T-helper 1 cell treated with Interleukin-12 subunit alpha and Interleukin-12 subunit beta and Interleukin-4 antibody, amounts not matched to agents 30 μg/mL and 1 μg/mL, for 36 hours (primary cell): Measurements from ENCODE around the gene GPR155.

Experiments used
- H3K27ac Mint-ChIP-seq: one replicate; pipeline ENCODE4 v1.8.0; 2021; ENCODE audit warnings: mild to moderate bottlenecking, mixed read lengths
- H3K27me3 Mint-ChIP-seq: one replicate; pipeline ENCODE4 v1.8.0; 2021; ENCODE audit warnings: low read depth, mixed read lengths
- H3K36me3 Mint-ChIP-seq: one replicate; pipeline ENCODE4 v1.8.0; 2021; ENCODE audit warnings: low read depth, mixed read lengths
- H3K4me1 Mint-ChIP-seq: one replicate; pipeline ENCODE4 v1.8.0; 2021; ENCODE audit warnings: low read depth, mixed read lengths
- H3K4me3 Mint-ChIP-seq: one replicate; pipeline ENCODE4 v1.8.0; 2021; ENCODE audit warnings: mild to moderate bottlenecking, moderate library complexity, mixed read lengths
- H3K9me3 Mint-ChIP-seq: one replicate; pipeline ENCODE4 v1.8.0; 2021; ENCODE audit warnings: mixed read lengths

GPR155 gene

DNA sequence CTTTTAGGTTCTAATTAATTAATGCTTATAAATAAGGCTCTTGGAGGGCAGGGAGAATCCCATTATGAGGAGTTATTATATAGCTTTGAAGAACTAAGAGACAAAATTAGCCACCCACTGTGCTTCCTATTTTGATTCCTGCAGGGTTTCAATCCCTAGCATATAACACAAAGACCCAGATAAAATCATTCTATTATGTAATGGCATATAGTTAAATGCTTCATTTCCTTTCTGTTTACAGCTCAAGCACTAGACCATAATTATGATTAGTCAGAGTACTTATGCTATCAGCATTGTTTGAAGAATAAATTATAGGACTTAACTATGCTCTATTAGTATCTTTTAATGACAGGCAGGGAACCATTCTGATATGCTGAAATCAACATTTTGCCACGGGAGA, 9.1 kb downstream of the GPR155 start:
- Mint-ChIP-seq H3K27me3 (no peaks in the 10 kb centered on the region), H3K4me1 (peaks cover 14% of the 10 kb centered on the region), H3K4me3 (no peak overlapping the region), H3K27ac (no peak overlapping the region), H3K36me3 (peaks cover 38% of the 10 kb centered on the region), H3K9me3 (no peaks in the 10 kb centered on the region)

DNA sequence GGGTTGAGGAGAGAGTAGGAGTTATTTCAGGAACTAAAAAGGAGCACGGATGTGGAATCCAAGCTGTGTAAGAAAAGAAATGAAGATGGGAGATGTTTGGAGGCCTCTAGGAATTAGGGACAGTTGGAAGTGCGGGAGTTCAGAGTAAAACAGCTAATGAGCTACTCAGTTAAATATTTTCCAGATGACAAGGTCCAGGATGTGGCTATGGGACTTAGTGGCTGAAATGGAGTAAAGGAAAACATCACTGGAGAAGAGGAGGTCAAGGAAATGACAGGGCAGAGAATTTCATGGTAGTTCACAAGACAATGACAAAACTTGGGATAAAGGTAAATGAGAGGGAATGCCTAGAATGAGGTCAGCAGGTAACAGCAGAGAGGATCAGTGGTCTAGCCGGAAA, 13.0 kb downstream of the GPR155 start:
- H3K27me3 Mint-ChIP-seq, result no peaks in the 10 kb centered on the region
- H3K27ac Mint-ChIP-seq, result no peak overlapping the region
- no peaks in the 10 kb centered on the region for H3K9me3 Mint-ChIP-seq
- H3K36me3 Mint-ChIP-seq, result peaks cover 21% of the 10 kb centered on the region
- no peak overlapping the region for H3K4me3 Mint-ChIP-seq
- peaks cover 9% of the 10 kb centered on the region for H3K4me1 Mint-ChIP-seq

DNA sequence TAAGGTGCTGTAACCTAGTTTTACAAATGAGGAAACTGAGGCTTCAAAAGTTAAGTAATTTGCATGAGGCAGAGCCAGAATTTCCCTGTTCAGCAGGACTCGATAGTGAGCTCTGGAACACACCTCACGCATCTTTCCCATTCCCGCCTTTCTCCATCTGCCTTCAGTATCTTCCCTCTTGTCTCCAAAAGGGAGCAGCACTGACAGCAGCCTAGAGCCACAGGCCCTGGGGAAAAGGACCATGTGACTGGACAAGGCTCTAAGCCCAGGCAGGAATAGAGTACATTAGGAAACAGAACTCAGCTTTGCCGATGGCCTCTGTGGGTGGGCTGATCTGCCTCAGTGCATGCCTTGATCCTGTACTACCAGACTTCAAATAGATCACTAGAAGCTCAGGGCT, 21.5 kb downstream of the GPR155 start:
- Mint-ChIP-seq H3K4me3 (no peak overlapping the region), H3K4me1 (no peaks in the 10 kb centered on the region), H3K27me3 (no peaks in the 10 kb centered on the region), H3K27ac (no peak overlapping the region), H3K9me3 (no peaks in the 10 kb centered on the region), H3K36me3 (peaks cover 27% of the 10 kb centered on the region)

DNA sequence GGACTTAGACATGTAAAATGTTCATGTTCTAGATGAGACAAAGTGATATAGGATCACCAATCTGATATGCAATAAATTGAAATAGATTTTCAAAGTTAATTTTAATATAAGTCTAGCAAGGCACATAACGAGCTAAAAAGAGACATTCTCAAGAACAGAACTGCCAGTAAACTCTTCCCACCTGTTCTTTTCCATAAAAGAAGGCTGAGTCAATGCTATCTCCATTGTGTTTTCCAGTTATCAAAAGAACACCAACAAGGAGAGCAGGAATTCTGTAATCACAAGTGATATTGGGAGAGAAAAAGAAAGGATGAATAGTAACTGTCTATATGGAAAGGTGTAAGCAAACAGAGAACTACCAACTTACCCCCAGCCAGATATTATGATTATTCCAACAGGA, 25.6 kb downstream of the GPR155 start:
- Mint-ChIP-seq H3K4me3 (no peak overlapping the region), H3K9me3 (no peaks in the 10 kb centered on the region), H3K4me1 (no peaks in the 10 kb centered on the region), H3K27ac (no peak overlapping the region), H3K36me3 (peaks cover 15% of the 10 kb centered on the region), H3K27me3 (no peaks in the 10 kb centered on the region)

DNA sequence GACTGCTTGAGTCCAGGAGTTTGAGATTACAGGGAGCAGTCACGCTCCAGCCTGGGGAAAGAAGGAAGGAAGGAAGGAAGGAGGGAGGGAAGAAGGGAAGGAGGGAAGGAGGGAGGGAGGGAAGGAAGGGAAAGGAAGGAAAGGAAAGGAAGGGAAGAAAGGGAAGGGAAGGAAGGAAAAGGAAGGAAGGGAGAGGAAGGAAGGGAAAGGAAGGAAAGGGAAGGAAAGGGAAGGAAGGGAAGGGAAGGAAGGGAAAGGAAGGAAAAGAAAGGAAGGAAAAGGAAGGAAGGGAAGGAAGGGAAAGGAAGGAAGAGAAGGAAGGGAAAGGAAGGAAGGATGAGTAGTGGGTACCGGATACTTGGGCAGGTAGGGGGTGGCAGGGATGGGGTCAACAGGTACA, 32.3 kb downstream of the GPR155 start:
- Mint-ChIP-seq H3K27me3 (no peaks in the 10 kb centered on the region), H3K9me3 (no peaks in the 10 kb centered on the region), H3K36me3 (peaks cover 24% of the 10 kb centered on the region), H3K4me1 (peaks cover 11% of the 10 kb centered on the region), H3K4me3 (no peak overlapping the region), H3K27ac (no peak overlapping the region)

DNA sequence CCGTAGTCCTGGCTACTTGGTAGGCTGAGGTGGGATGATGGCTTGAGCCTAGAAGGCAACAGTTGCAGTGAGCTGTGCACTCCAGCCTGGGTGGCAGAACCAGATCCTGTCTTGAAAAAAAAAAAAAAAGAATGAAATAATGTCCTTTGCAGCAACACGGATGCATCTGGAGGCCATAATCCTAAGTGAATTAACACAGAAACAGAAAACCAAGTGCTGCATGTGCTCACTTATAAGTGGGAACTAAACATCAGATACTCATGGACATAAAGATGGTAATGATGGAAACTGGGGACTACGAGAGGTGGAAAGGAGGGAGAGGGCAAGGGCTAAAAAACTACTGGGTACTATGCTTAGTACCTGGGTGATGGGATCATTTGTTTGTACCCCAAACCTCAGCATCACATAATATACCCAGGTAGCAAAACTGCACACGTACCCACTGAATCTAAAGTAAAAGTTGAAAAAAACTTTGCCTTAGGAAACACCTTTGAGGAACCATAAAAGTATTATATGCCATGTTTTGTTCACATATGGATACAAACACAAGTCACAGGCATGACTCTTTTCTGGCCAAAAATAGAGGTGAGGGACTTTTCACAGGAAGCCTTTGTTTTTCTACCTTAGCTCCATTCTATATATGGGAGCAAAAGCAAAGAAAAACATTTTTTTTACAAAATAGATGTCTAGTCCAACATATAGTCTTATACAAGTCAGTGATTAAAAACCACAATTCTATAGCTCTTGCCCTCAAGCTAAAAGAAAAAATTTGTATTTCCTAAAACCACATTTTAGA, 36.6 kb downstream of the GPR155 start:
- Mint-ChIP-seq H3K27me3 (no peaks in the 10 kb centered on the region), H3K36me3 (peaks cover 40% of the 10 kb centered on the region), H3K4me1 (peaks cover 13% of the 10 kb centered on the region), H3K27ac (peak overlapping the region; percentile 76), H3K9me3 (no peaks in the 10 kb centered on the region), H3K4me3 (no peak overlapping the region)

DNA sequence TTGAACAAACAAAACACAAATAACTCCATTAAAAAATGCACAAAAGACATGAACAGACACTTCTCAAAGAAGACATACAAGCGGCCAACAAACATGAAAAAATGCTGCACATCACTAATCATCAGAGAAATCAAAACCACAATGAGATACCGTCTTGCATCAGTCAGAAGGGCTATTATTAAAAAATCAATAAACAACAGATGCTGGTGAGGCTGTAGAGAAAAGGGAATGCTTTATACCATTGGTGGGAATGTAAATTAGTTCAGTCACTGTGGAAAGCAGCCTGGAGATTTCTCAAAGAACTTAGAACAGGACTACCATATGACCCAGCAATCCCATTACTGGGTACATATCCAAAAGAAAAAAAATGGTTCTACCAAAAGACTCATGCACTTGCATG, 37.8 kb downstream of the GPR155 start:
- H3K4me1 Mint-ChIP-seq, result peaks cover 13% of the 10 kb centered on the region
- no peaks in the 10 kb centered on the region for H3K27me3 Mint-ChIP-seq
- no peaks in the 10 kb centered on the region for H3K9me3 Mint-ChIP-seq
- peaks cover 41% of the 10 kb centered on the region for H3K36me3 Mint-ChIP-seq
- no peak overlapping the region for H3K4me3 Mint-ChIP-seq
- H3K27ac Mint-ChIP-seq, result peak overlapping the region; percentile 27

DNA sequence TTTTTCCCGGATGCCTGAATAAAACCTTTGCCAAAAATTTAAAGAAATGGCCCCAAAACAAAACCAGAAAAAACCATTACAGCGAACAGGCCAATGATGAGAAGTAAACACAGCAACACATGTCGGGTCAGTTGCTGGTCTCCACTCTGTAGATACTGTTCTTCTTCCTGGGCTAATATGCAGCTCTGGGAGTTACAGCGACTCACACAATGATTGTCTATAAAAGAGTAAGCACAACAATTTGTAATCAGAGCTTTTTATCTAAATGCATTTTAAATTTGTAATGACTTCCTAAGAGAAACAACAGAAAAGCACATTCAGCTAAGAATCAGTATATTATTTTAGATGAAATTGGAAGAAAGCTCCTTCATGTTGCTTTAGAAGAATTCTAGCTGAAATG, 40.3 kb downstream of the GPR155 start:
- Mint-ChIP-seq H3K4me3 (no peak overlapping the region), H3K36me3 (peaks cover 36% of the 10 kb centered on the region), H3K27me3 (no peaks in the 10 kb centered on the region), H3K27ac (no peak overlapping the region), H3K4me1 (peaks cover 11% of the 10 kb centered on the region), H3K9me3 (no peaks in the 10 kb centered on the region)

DNA sequence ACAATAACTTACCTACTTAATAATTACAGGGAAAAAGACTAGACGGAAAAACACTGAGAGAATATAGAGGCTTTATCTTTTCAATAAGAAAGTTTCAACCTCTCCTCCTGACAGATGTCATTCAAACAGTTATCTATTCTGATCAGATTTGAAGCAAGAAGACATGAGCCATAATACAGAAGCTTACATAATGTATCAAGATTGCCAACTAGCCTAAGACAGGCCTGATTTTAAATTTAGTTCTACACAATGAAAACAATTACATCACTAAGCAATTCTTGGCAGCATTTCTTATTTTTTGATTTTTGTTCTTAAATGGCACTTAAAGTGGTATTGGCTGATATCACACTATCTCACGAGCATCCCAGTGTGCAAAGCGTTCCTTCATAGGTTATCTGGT, 41.6 kb downstream of the GPR155 start:
- no peak overlapping the region for H3K4me3 Mint-ChIP-seq
- no peak overlapping the region for H3K27ac Mint-ChIP-seq
- H3K4me1 Mint-ChIP-seq, result peaks cover 7% of the 10 kb centered on the region
- no peaks in the 10 kb centered on the region for H3K9me3 Mint-ChIP-seq
- peaks cover 34% of the 10 kb centered on the region for H3K36me3 Mint-ChIP-seq
- H3K27me3 Mint-ChIP-seq, result no peaks in the 10 kb centered on the region

DNA sequence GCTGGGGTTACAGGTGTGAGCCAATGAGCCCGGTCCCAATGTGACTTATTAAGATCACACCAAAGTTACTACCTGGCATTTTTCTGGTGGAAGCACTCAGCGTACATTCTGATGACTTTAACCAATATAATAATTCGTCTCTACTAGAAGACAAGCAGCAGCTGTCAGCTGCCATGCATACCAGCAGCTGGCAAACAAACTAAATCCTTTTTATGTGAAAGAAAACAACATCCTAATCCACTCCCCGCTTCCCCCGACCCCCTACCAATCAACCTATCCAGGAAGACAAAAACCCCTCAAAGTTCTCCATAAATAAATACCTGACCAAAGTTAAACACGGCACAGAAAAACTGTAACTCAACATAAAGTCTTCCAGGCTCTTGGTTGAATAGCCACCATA, 42.1 kb downstream of the GPR155 start:
- H3K27ac Mint-ChIP-seq, result no peak overlapping the region
- no peak overlapping the region for H3K4me3 Mint-ChIP-seq
- H3K27me3 Mint-ChIP-seq, result no peaks in the 10 kb centered on the region
- peaks cover 3% of the 10 kb centered on the region for H3K4me1 Mint-ChIP-seq
- no peaks in the 10 kb centered on the region for H3K9me3 Mint-ChIP-seq
- H3K36me3 Mint-ChIP-seq, result peaks cover 32% of the 10 kb centered on the region

DNA sequence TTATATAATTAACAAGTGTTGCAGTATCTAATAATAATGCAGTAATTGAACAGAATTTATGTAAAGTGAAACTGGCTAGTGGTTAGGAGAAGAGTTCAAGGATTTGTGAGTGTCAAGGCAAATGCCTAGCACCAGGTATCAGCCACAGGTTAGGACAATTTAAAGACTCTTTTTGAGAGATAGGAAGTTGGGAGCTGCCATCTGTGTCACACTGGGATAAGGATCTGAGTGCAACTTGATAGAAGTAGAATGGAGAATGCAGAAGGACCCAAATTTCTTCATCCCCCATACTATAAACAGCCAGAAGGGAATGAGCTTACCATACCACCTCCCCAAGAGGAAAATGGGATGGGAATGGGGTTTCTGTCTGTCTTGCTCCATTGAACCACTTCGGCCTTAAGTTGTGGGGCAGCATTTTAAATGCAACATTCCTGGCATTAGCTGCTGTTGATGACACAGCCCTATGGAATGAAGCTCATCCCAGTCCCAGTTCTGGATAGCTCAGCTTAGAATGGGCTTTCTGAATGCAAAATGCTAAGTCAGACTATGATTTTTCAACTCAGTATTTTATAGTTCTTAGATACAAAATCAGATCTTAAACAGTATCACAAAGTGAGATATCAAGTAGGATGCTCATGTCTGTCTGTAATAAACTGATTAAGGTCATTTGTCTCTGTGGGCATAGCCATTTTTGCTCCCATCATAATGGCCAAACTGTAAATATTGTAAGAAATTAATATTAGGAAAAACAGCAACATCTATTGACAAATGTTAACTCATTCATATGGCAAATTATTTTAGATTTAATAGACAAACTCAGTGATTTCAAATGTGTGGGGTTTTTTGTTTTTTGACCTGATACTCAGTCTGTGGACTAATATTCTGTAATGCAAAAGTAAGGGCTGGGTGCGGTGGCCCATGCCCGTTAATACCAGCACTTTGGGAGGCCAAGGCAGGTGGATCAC, 44.0 kb downstream of the GPR155 start:
- Mint-ChIP-seq H3K27me3 (no peaks in the 10 kb centered on the region), H3K36me3 (peaks cover 22% of the 10 kb centered on the region), H3K4me3 (no peak overlapping the region)

DNA sequence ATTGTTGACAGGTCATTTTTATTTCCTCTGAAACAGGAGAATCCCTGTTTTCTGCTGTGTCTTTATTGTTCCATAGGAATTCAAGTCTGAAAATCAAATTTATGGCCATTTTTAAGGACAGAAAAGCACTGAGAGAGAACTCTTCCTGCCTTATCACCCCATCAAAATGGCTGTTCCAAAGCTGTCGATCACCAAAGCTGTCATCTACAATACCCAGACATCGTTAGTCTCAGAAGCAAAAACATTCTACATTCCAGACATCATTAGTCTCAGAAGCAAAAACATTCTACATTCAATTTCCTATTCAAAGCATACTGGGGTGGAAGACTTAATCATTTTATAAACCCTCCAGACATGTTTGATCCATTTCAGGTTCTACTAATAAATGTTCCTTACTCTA, 46.9 kb downstream of the GPR155 start:
- no peak overlapping the region for H3K27ac Mint-ChIP-seq

More for the DNA sequence above, 44.0 kb downstream of the GPR155 start:
- Mint-ChIP-seq H3K27ac (no peak overlapping the region), H3K9me3 (no peaks in the 10 kb centered on the region), H3K4me1 (no peaks in the 10 kb centered on the region)

DNA sequence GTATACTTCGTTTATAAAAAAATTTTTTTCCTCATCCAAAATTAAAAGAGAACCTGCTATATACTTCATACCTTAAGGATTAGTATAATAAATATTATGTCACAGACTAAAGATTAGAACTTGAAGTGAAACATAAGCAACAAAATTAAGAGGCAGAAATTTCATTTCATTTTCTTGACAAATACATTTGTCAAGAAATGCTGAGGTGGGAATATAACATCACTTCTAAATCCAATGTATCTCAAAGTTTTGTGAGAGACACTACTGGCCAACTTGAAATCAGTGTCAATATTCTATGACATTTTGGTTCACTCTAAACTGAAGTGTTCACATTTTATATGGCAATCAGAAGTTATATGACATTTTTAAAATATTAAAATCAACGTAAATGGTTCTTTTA, 47.5 kb downstream of the GPR155 start:
- Mint-ChIP-seq H3K4me1 (no peaks in the 10 kb centered on the region), H3K4me3 (no peak overlapping the region), H3K27ac (no peak overlapping the region), H3K36me3 (peaks cover 18% of the 10 kb centered on the region), H3K27me3 (no peaks in the 10 kb centered on the region), H3K9me3 (no peaks in the 10 kb centered on the region)

More for the DNA sequence above, 46.9 kb downstream of the GPR155 start:
- no peaks in the 10 kb centered on the region for H3K27me3 Mint-ChIP-seq
- H3K4me3 Mint-ChIP-seq, result no peak overlapping the region
- H3K36me3 Mint-ChIP-seq, result peaks cover 21% of the 10 kb centered on the region
- H3K4me1 Mint-ChIP-seq, result no peaks in the 10 kb centered on the region
- H3K9me3 Mint-ChIP-seq, result no peaks in the 10 kb centered on the region

DNA sequence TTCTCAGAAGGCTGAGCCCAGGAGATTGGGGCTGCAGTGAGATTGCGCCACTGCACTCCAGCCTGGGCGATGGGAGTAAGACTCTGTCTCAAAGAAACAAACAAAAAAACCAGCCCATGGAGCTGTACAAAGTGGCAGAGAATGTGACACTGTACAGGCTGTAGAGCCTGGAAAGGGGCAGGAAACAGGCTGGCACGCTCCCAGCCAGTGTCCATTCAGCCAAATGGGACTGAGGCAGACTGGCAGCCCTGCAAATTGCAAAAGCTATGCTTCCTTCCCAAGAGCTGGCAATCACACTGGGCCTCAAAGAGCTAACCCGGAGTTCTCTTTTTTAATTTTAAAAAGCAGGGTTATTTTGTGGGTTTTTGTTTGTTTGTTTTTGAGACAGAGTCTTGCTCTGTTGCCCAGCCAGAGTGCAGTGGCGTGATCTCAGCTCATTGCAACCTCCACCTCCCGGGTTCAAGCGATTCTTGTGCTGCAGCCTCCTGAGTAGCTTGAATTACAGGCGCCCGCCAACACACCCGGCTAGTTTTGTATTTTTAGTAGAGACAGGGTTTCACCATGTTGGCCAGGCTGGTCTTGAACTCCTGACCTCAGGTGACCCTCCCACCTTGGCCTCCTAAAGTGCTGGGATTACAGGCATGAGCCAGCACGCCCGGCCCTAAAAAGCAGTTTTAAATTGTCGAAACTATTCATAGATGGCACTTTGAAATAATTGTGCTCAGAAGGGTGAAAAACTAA, 48.5 kb downstream of the GPR155 start:
- Mint-ChIP-seq H3K27me3 (no peaks in the 10 kb centered on the region), H3K9me3 (no peaks in the 10 kb centered on the region), H3K36me3 (peaks cover 18% of the 10 kb centered on the region), H3K4me1 (no peaks in the 10 kb centered on the region), H3K27ac (no peak overlapping the region), H3K4me3 (no peak overlapping the region)
